ENCODE results near the gene RGS3.

DNA sequence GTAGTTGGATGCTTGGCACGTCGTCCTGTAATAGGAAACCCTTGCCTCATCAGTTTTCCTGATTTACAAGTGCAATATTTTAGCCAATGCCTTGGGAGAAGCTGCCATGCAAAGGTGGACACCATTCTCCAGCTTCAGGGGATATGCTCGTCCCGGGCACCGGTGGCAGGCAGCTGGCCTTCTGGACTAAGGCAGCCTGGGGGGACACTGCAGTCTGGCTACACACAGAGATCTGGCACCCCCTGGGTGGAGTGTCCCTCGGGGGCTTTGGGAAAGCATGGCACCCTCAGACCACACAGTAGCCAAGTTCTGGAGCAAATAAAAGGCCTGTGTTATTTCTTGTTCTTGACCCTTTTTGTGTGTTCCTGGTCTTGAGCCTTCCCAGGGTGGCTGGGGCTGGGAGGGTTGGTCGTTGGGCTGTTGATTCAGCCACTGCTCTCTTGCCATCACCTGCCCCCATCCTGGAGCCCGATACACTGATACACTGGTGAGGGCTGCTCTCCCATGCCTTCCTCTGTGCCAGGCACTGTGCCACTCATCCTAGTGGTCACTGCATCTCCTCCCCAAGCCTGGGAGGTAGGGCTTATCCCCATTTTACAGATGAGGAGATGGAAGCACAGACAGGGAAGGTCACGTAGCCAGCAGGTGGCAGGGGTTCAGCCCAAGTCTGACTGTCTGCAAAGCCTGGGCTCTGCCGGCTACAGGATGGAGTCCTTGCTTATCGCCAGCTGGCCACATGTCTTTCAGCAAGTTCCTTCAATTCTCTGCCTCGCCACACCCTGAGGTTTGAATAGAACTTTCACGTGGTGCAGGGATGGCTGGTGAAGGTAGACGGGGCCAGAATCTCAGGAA is 134.1 kb downstream of the RGS3 start:
- TF ChIP-seq OSR1 (CRISPR knock-in tag; IDR thresholded peaks at IDR 0.05): no peak
- no peak for TF ChIP-seq ZFP3 (CRISPR knock-in tag; IDR thresholded peaks at IDR 0.05)
- TF ChIP-seq CREB5 (CRISPR knock-in tag; IDR thresholded peaks at IDR 0.05; ENCODE audit: low read depth): no peak
- no peak for TF ChIP-seq ZNF565 (CRISPR knock-in tag; conservative IDR thresholded peaks at IDR 0.05; ENCODE audit: low read depth)
- no peak for TF ChIP-seq ISL1 (CRISPR knock-in tag; IDR thresholded peaks at IDR 0.05)
- no peak for TF ChIP-seq BACH2 (CRISPR knock-in tag; IDR thresholded peaks at IDR 0.05; ENCODE audit: borderline replicate concordance)
- TF ChIP-seq RARB (CRISPR knock-in tag; IDR thresholded peaks at IDR 0.05): no peak
- no peak for TF ChIP-seq TOX (CRISPR knock-in tag; IDR thresholded peaks at IDR 0.05; ENCODE audit: borderline replicate concordance)
